ENCODE results near the gene ZNF644.

DNA sequence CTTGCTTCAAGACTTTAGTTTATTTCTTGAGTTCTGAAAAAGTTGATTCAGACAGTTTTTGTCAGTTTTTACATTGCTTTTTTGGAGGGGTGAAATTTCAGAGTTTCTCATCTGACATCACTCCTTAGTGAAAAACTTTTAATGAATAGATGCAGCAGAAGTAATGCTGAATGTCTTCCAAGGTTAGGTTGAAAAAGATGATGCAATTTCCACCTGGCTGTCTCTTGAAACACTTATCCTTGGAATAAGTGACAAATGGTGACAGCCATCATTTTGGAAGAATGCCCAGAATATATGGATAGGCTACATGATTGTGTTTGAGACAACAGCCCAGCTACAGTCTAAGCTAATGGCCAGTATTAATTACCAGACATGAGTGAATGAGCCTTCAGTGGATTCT is 140.8 kb downstream of the ZNF644 start:
- TF ChIP-seq, protein P1, sequence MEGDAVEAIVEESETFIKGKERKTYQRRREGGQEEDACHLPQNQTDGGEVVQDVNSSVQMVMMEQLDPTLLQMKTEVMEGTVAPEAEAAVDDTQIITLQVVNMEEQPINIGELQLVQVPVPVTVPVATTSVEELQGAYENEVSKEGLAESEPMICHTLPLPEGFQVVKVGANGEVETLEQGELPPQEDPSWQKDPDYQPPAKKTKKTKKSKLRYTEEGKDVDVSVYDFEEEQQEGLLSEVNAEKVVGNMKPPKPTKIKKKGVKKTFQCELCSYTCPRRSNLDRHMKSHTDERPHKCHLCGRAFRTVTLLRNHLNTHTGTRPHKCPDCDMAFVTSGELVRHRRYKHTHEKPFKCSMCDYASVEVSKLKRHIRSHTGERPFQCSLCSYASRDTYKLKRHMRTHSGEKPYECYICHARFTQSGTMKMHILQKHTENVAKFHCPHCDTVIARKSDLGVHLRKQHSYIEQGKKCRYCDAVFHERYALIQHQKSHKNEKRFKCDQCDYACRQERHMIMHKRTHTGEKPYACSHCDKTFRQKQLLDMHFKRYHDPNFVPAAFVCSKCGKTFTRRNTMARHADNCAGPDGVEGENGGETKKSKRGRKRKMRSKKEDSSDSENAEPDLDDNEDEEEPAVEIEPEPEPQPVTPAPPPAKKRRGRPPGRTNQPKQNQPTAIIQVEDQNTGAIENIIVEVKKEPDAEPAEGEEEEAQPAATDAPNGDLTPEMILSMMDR (conservative IDR thresholded peaks at IDR 0.05; ENCODE audit: low read depth, low read length) = no peak
- TF ChIP-seq EZH2phosphoT487 (IDR thresholded peaks at IDR 0.05; ENCODE audit: borderline replicate concordance, low read length) (no peak), EZH2 (IDR thresholded peaks at IDR 0.05; ENCODE audit: low read length, unreplicated experiment) (no peak)

Data from PC-3 (cell line).